Neural cell (in vitro differentiated cells): ENCODE data around the gene APOC4. TPM values are rescaled to one million over a fixed set of nuclear protein-coding genes. Genes with fewer than 3 reads are reported as not detected.

Experiments
- H2AFZ ChIP-seq: fragments of 200-600, 300-800 bp; sonication (generic), shearing (Covaris generic); 2 replicates; pipeline ENCODE4 v1.6.0; 2014; ENCODE audit warnings: low read depth, mild to moderate bottlenecking, antibody characterized with exemption, low read length, moderate library complexity
- H3F3A ChIP-seq: fragments of 200-600 bp; shearing (Covaris generic); 2 replicates; pipeline ENCODE4 v1.6.1; 2016; ENCODE audit warnings: mild to moderate bottlenecking, moderate library complexity, mixed read lengths, antibody characterized with exemption, low read length; ENCODE audit not compliant: insufficient read depth, poor library complexity, severe bottlenecking
- H3K27ac ChIP-seq: fragments of 200-600, 300-800 bp; sonication (generic), shearing (Covaris generic); 2 replicates; pipeline ENCODE4 v1.5.1; 2014; ENCODE audit warnings: mild to moderate bottlenecking, low read length, moderate library complexity
- H3K27me3 ChIP-seq: fragments of 300-800, 200-600 bp; sonication (generic), shearing (Covaris generic); 2 replicates; pipeline ENCODE4 v1.6.0; 2014; ENCODE audit warnings: mild to moderate bottlenecking, low read depth, low read length, moderate library complexity; ENCODE audit not compliant: insufficient read depth
- H3K36me3 ChIP-seq: fragments of 300-800, 200-600 bp; sonication (generic), shearing (Covaris generic); 2 replicates; pipeline ENCODE4 v1.5.1; 2014; ENCODE audit warnings: mild to moderate bottlenecking, antibody characterized with exemption, low read length, moderate library complexity; ENCODE audit not compliant: insufficient read depth
- H3K4me2 ChIP-seq: fragments of 300-800, 200-600 bp; sonication (generic), shearing (Covaris generic); 2 replicates; pipeline ENCODE4 v1.6.0; 2014; ENCODE audit warnings: mild to moderate bottlenecking, low read length
- H3K4me3 ChIP-seq: fragments of 300-800, 200-600 bp; sonication (generic), shearing (Covaris generic); 2 replicates; pipeline ENCODE4 v1.5.1; 2014; ENCODE audit warnings: mild to moderate bottlenecking, low read length, moderate library complexity
- H3K79me2 ChIP-seq: fragments of 200-600 bp; shearing (Covaris generic); replicated peaks from 2 replicates; pipeline ENCODE4 v1.6.0; 2014; ENCODE audit warnings: mild to moderate bottlenecking, low read length, moderate library complexity; ENCODE audit not compliant: insufficient read depth
- H3K9ac ChIP-seq: fragments of 300-800, 200-600 bp; sonication (generic), shearing (Covaris generic); 2 replicates; pipeline ENCODE4 v1.6.1; 2016; ENCODE audit warnings: mild to moderate bottlenecking, low read length, mixed read lengths
- H3K9me2 ChIP-seq: fragments of 200-600 bp; shearing (Covaris generic); 2 replicates; pipeline ENCODE4 v1.6.1; 2016; ENCODE audit warnings: mild to moderate bottlenecking, low read length, mixed read lengths; ENCODE audit not compliant: insufficient read depth
- H3K9me3 ChIP-seq: fragments of 200-600, 300-800 bp; sonication (generic), shearing (Covaris generic); 2 replicates; pipeline ENCODE4 v1.6.1; 2016; ENCODE audit warnings: mild to moderate bottlenecking, mixed run types, low read length, moderate library complexity, mixed read lengths
- H4K20me1 ChIP-seq: fragments of 200-600 bp; shearing (Covaris generic); 2 replicates; pipeline ENCODE4 v1.6.1; 2016; ENCODE audit warnings: mild to moderate bottlenecking, mixed run types; ENCODE audit not compliant: insufficient read depth
- CTCF ChIP-seq: fragments of 450-650 bp; IDR thresholded peaks from 2 replicates; pipeline ENCODE4 v1.5.1; 2014; ENCODE audit warnings: antibody characterized with exemption, mild to moderate bottlenecking, moderate library complexity; ENCODE audit not compliant: poor library complexity, severe bottlenecking
- EP300 ChIP-seq: fragments of 450-650 bp; conservative IDR thresholded peaks from 2 replicates; pipeline ENCODE4 v1.6.1; 2014; ENCODE audit warnings: antibody characterized with exemption, mild to moderate bottlenecking, moderate library complexity; ENCODE audit not compliant: poor library complexity, severe bottlenecking
- EZH2 ChIP-seq: fragments of 200-600, 300-800 bp; shearing (Covaris generic), sonication (generic); IDR thresholded peaks from 2 replicates; pipeline ENCODE4 v1.6.1; 2014; ENCODE audit warnings: antibody characterized with exemption, low read length, borderline replicate concordance, mild to moderate bottlenecking; ENCODE audit not compliant: insufficient read depth, poor library complexity, severe bottlenecking
- MXI1 ChIP-seq: fragments of 450-650 bp; conservative IDR thresholded peaks from 2 replicates; pipeline ENCODE4 v1.6.1; 2014; ENCODE audit warnings: antibody characterized with exemption, mild to moderate bottlenecking; ENCODE audit not compliant: poor library complexity, severe bottlenecking
- POLR2AphosphoS5 ChIP-seq: IDR thresholded peaks from 2 replicates; pipeline ENCODE4 v1.6.1; 2012
- RAD21 ChIP-seq: fragments of 450-650 bp; conservative IDR thresholded peaks from 2 replicates; pipeline ENCODE4 v1.6.1; 2014; ENCODE audit warnings: antibody characterized with exemption, mild to moderate bottlenecking, moderate library complexity
- SMC3 ChIP-seq: fragments of 450-650 bp; conservative IDR thresholded peaks from 2 replicates; pipeline ENCODE4 v1.6.1; 2014; ENCODE audit warnings: antibody characterized with exemption, mild to moderate bottlenecking, moderate library complexity; ENCODE audit not compliant: poor library complexity
- TAF1 ChIP-seq: IDR thresholded peaks from 2 replicates; pipeline ENCODE4 v1.6.1; 2012; ENCODE audit warnings: low read depth
- polyA plus RNA-seq: library from polyadenylated mRNA; depleted of rRNA; stranded (reverse); fragments of >200 nt; gene quantifications from 2 replicates; pipeline ENCODE4 v1.2.3, GENCODE V29; 2014
- TF ChIP-seq, protein P1 (sequence below): IDR thresholded peaks from 2 replicates; pipeline ENCODE4 v1.6.1; 2012; ENCODE audit warnings: borderline replicate concordance

APOC4 gene
- polyA plus RNA-seq, 1 donor from 2014 or later, result not detected

DNA sequence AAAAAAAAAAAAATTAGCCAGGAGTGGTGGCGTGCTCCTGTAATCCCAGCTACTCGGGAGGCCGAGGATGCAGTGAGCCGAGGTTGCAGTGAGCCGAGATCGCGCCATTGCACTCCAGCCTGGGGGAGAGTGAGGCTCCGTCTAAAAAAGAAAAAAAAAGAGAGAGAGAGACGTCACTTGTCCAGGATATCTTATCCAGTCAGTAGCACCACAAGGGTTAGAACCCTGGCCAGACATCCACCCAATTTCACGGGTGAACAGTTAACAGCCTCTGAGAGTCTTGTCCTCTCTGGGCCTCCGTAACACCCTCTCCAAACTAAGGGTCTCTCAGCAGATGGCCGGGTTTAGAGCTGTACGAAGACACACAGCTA, 12.2 kb downstream of the APOC4 start:
- Histone ChIP-seq H3K27ac (peak overlapping the region; percentile 88), H3K27me3 (no peaks in the 10 kb centered on the region), H3F3A (peaks cover 3% of the 10 kb centered on the region), H3K36me3 (no peaks in the 10 kb centered on the region), H2AFZ (peak overlapping the region; percentile 40), H3K9me3 (no peaks in the 10 kb centered on the region), H3K79me2 (peaks cover 40% of the 10 kb centered on the region), H3K9me2 (no peaks in the 10 kb centered on the region), H3K4me2 (peak overlapping the region; percentile 81), H3K4me3 (peak overlapping the region; percentile 99), H4K20me1 (no peaks in the 10 kb centered on the region), H3K9ac (peak overlapping the region; percentile 93)
- no peak for TF ChIP-seq EZH2
- no peak for TF ChIP-seq POLR2AphosphoS5
- TF ChIP-seq, protein P1, sequence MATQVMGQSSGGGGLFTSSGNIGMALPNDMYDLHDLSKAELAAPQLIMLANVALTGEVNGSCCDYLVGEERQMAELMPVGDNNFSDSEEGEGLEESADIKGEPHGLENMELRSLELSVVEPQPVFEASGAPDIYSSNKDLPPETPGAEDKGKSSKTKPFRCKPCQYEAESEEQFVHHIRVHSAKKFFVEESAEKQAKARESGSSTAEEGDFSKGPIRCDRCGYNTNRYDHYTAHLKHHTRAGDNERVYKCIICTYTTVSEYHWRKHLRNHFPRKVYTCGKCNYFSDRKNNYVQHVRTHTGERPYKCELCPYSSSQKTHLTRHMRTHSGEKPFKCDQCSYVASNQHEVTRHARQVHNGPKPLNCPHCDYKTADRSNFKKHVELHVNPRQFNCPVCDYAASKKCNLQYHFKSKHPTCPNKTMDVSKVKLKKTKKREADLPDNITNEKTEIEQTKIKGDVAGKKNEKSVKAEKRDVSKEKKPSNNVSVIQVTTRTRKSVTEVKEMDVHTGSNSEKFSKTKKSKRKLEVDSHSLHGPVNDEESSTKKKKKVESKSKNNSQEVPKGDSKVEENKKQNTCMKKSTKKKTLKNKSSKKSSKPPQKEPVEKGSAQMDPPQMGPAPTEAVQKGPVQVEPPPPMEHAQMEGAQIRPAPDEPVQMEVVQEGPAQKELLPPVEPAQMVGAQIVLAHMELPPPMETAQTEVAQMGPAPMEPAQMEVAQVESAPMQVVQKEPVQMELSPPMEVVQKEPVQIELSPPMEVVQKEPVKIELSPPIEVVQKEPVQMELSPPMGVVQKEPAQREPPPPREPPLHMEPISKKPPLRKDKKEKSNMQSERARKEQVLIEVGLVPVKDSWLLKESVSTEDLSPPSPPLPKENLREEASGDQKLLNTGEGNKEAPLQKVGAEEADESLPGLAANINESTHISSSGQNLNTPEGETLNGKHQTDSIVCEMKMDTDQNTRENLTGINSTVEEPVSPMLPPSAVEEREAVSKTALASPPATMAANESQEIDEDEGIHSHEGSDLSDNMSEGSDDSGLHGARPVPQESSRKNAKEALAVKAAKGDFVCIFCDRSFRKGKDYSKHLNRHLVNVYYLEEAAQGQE, result no peak
- no peak for TF ChIP-seq TAF1
- no peak for TF ChIP-seq CTCF
- TF ChIP-seq SMC3, result no peak
- no peak for TF ChIP-seq MXI1
- no peak for TF ChIP-seq RAD21
- no peak for TF ChIP-seq EP300

GRCh38 chr19:44954649-44955504, 12.8 kb downstream of the APOC4 start, which contains the start of gene CLPTM1:
CLPTM1 (plus strand) TSS chr19:44955380; CDS start chr19:44955396, 16 bp downstream.
- H3K4me3 ChIP-seq, result peak within 1 kb of the TSS; percentile 99
- peaks cover 45% of the 10 kb centered on the region for H3K79me2 ChIP-seq
- H2AFZ ChIP-seq, result peak within 1 kb of the TSS; percentile 80
- H3K36me3 ChIP-seq, result no peaks in the 10 kb centered on the region
- no peaks in the 10 kb centered on the region for H3K9me3 ChIP-seq
- peak within 1 kb of the TSS; percentile 99 for H3K4me2 ChIP-seq
- TF ChIP-seq, protein P1, result peak; percentile 78
- TF ChIP-seq MXI1, result peak; percentile 84
- TF ChIP-seq EZH2, result no peak
- no peak for TF ChIP-seq SMC3
- peak; percentile 36 for TF ChIP-seq CTCF
- TF ChIP-seq POLR2AphosphoS5, result peak; percentile 96
- TF ChIP-seq EP300, result peak; percentile 80
- no peak for TF ChIP-seq RAD21
- TF ChIP-seq TAF1, result no peak
- no peaks in the 10 kb centered on the region for H3K9me2 ChIP-seq
- H3K27me3 ChIP-seq, result no peaks in the 10 kb centered on the region
- H4K20me1 ChIP-seq, result no peaks in the 10 kb centered on the region
- peak within 1 kb of the TSS; percentile 93 for H3K9ac ChIP-seq
- peak within 1 kb of the TSS; percentile 88 for H3K27ac ChIP-seq
- H3F3A ChIP-seq, result peaks cover 3% of the 10 kb centered on the region
